Coronary artery (tissue), 2 donors: ENCODE data around the gene ZNF862.

Experiments
- DNase-seq: peaks from one replicate; pipeline ENCODE4 v3.0.0-alpha.2; 2017; ENCODE audit warnings: low spot score
- H3K27ac ChIP-seq, 2 donors: fragments of 200-600 bp; sonication (generic); one replicate each; pipeline ENCODE4 v1.5.1; 2016 to 2019
- H3K4me3 ChIP-seq: fragments of 200-600 bp; sonication (generic); 2 replicates; pipeline ENCODE4 v1.5.1; 2016; ENCODE audit warnings: mild to moderate bottlenecking, moderate library complexity
- CTCF ChIP-seq: fragments of 200-600 bp; sonication (generic); IDR thresholded peaks from one replicate; pipeline ENCODE4 v1.5.1; 2019; ENCODE audit warnings: antibody characterized with exemption

Gene ZNF862

GRCh38 chr7:149853157-149853556 lies 15.0 kb downstream of the ZNF862 start:
- no peak overlapping the region for H3K4me3 ChIP-seq
- H3K27ac ChIP-seq: no peak overlapping the region
- DNase-seq: no peak
- TF ChIP-seq CTCF: no peak

GRCh38 chr7:149854611-149855360 lies 16.6 kb downstream of the ZNF862 start:
- TF ChIP-seq CTCF: no peak
- H3K4me3 ChIP-seq: no peak overlapping the region
- no peak overlapping the region for H3K27ac ChIP-seq
- no peak for DNase-seq

- no peak for TF ChIP-seq CTCF
- DNase-seq: no peak
- H3K4me3 ChIP-seq: no peak overlapping the region
- no peak overlapping the region for H3K27ac ChIP-seq
Observed at GRCh38 chr7:149855361-149856305, 17.5 kb downstream of the ZNF862 start.

- no peak for TF ChIP-seq CTCF
- Histone ChIP-seq H3K27ac (no peak overlapping the region), H3K4me3 (no peak overlapping the region)
- DNase-seq: no peak
Observed at GRCh38 chr7:149856583-149856982, 18.4 kb downstream of the ZNF862 start.

- DNase-seq: no peak
- Histone ChIP-seq H3K4me3 (no peak overlapping the region), H3K27ac (no peak overlapping the region)
- no peak for TF ChIP-seq CTCF
Observed at GRCh38 chr7:149859369-149859768, 21.2 kb downstream of the ZNF862 start.

GRCh38 chr7:149859876-149860275 lies 21.7 kb downstream of the ZNF862 start:
- no peak overlapping the region for H3K27ac ChIP-seq
- TF ChIP-seq CTCF: no peak
- DNase-seq: no peak
- no peak overlapping the region for H3K4me3 ChIP-seq
